ENCODE data around the gene CD151. TPM values are rescaled to one million over a fixed set of nuclear protein-coding genes. Genes with fewer than 3 reads are reported as not detected.

Gene CD151
- polyA plus RNA-seq, 4 donors, result 187 to 359 (median 284) TPM

GRCh38 chr11:799641-800316 is 33.0 kb upstream of the CD151 start:
- FAIRE-seq (no peak), DNase-seq (no peak)
- 93 to 95% (median 93%) methylated on average over 23 to 32 of the region's 32 CpGs for WGBS, 3 donors
- H3K9me3 ChIP-seq (ENCODE audit: control insufficient read depth in 2 of 2, insufficient read depth in 1 of 2, low read depth in 1 of 2, low read length in 1 of 2), result no peaks in the 10 kb centered on the region
- no peak overlapping the region for H3K27ac ChIP-seq (ENCODE audit: low read depth in 1 of 3, low read length in 2 of 3)
- H3K36me3 ChIP-seq (ENCODE audit: control insufficient read depth in 3 of 3, insufficient read depth in 2 of 3, low read depth in 1 of 3, low read length in 3 of 3), result peaks cover 0 to 49% (median 3%) of the 10 kb centered on the region in 3 donors
- no peak overlapping the region for H3K4me3 ChIP-seq (ENCODE audit: low read depth in 1 of 3, low read length in 3 of 3)
- H3K27me3 ChIP-seq (ENCODE audit: control insufficient read depth in 3 of 3, insufficient read depth in 3 of 3, low read length in 3 of 3), result no peaks in the 10 kb centered on the region
- H3K4me1 ChIP-seq (ENCODE audit: control insufficient read depth in 3 of 3, insufficient read depth in 2 of 3, low read depth in 1 of 3, low read length in 2 of 3), result peaks cover 3 to 38% (median 10%) of the 10 kb centered on the region in 3 donors

- WGBS, 3 donors, result 92 to 96% (median 95%) methylated on average over 24 to 30 of the region's 30 CpGs
- peaks cover 0 to 49% (median 3%) of the 10 kb centered on the region in 3 donors for H3K36me3 ChIP-seq (ENCODE audit: control insufficient read depth in 3 of 3, insufficient read depth in 2 of 3, low read depth in 1 of 3, low read length in 3 of 3)
- no peak overlapping the region for H3K27ac ChIP-seq (ENCODE audit: low read depth in 1 of 3, low read length in 2 of 3)
- H3K9me3 ChIP-seq (ENCODE audit: control insufficient read depth in 2 of 2, insufficient read depth in 1 of 2, low read depth in 1 of 2, low read length in 1 of 2), result no peaks in the 10 kb centered on the region
- DNase-seq (no peak), FAIRE-seq (no peak)
- no peaks in the 10 kb centered on the region for H3K27me3 ChIP-seq (ENCODE audit: control insufficient read depth in 3 of 3, insufficient read depth in 3 of 3, low read length in 3 of 3)
- H3K4me3 ChIP-seq (ENCODE audit: low read depth in 1 of 3, low read length in 3 of 3), result no peak overlapping the region
- peaks cover 3 to 34% (median 8%) of the 10 kb centered on the region in 3 donors for H3K4me1 ChIP-seq (ENCODE audit: control insufficient read depth in 3 of 3, insufficient read depth in 2 of 3, low read depth in 1 of 3, low read length in 2 of 3)
Measured at GRCh38 chr11:800473-800872, 32.3 kb upstream of the CD151 start.

- Histone ChIP-seq H3K9me3 (ENCODE audit: control insufficient read depth in 2 of 2, insufficient read depth in 1 of 2, low read depth in 1 of 2, low read length in 1 of 2) (no peaks in the 10 kb centered on the region), H3K4me1 (ENCODE audit: control insufficient read depth in 3 of 3, insufficient read depth in 2 of 3, low read depth in 1 of 3, low read length in 2 of 3) (peaks cover 3 to 29% (median 6%) of the 10 kb centered on the region in 3 donors), H3K4me3 (ENCODE audit: low read depth in 1 of 3, low read length in 3 of 3) (no peak overlapping the region), H3K36me3 (ENCODE audit: control insufficient read depth in 3 of 3, insufficient read depth in 2 of 3, low read depth in 1 of 3, low read length in 3 of 3) (peaks cover 0 to 49% (median 3%) of the 10 kb centered on the region in 3 donors), H3K27me3 (ENCODE audit: control insufficient read depth in 3 of 3, insufficient read depth in 3 of 3, low read length in 3 of 3) (no peaks in the 10 kb centered on the region), H3K27ac (ENCODE audit: low read depth in 1 of 3, low read length in 2 of 3) (no peak overlapping the region)
- peak in 1 of 2 donors; percentile 19 for DNase-seq
- WGBS, 3 donors, result 91 to 95% (median 93%) methylated on average over 17 to 20 of the region's 20 CpGs
- no peak for FAIRE-seq
Measured at GRCh38 chr11:801097-801780, 31.5 kb upstream of the CD151 start.

GRCh38 chr11:802018-802617 is 30.6 kb upstream of the CD151 start:
- H3K36me3 ChIP-seq (ENCODE audit: control insufficient read depth in 3 of 3, insufficient read depth in 2 of 3, low read depth in 1 of 3, low read length in 3 of 3), result peaks cover 0 to 49% (median 3%) of the 10 kb centered on the region in 3 donors
- H3K4me3 ChIP-seq (ENCODE audit: low read depth in 1 of 3, low read length in 3 of 3), result no peak overlapping the region
- H3K4me1 ChIP-seq (ENCODE audit: control insufficient read depth in 3 of 3, insufficient read depth in 2 of 3, low read depth in 1 of 3, low read length in 2 of 3), result peaks cover 0 to 20% (median under 1%) of the 10 kb centered on the region in 3 donors
- FAIRE-seq (no peak), DNase-seq (no peak)
- no peaks in the 10 kb centered on the region for H3K9me3 ChIP-seq (ENCODE audit: control insufficient read depth in 2 of 2, insufficient read depth in 1 of 2, low read depth in 1 of 2, low read length in 1 of 2)
- H3K27me3 ChIP-seq (ENCODE audit: control insufficient read depth in 3 of 3, insufficient read depth in 3 of 3, low read length in 3 of 3), result no peaks in the 10 kb centered on the region
- WGBS, 3 donors, result 95 to 97% (median 96%) methylated on average over 13 to 21 of the region's 21 CpGs
- H3K27ac ChIP-seq (ENCODE audit: low read depth in 1 of 3, low read length in 2 of 3), result no peak overlapping the region

GRCh38 chr11:802693-803466 is 29.9 kb upstream of the CD151 start:
- H3K36me3 ChIP-seq (ENCODE audit: control insufficient read depth in 3 of 3, insufficient read depth in 2 of 3, low read depth in 1 of 3, low read length in 3 of 3), result peaks cover 0 to 49% (median 3%) of the 10 kb centered on the region in 3 donors
- FAIRE-seq, result no peak
- WGBS, 3 donors, result 81 to 87% (median 85%) methylated on average over 27 to 28 of the region's 28 CpGs
- H3K4me1 ChIP-seq (ENCODE audit: control insufficient read depth in 3 of 3, insufficient read depth in 2 of 3, low read depth in 1 of 3, low read length in 2 of 3), result peaks cover 0 to 19% (median 0%) of the 10 kb centered on the region in 3 donors
- no peak overlapping the region for H3K4me3 ChIP-seq (ENCODE audit: low read depth in 1 of 3, low read length in 3 of 3)
- H3K27ac ChIP-seq (ENCODE audit: low read depth in 1 of 3, low read length in 2 of 3), result no peak overlapping the region
- no peaks in the 10 kb centered on the region for H3K9me3 ChIP-seq (ENCODE audit: control insufficient read depth in 2 of 2, insufficient read depth in 1 of 2, low read depth in 1 of 2, low read length in 1 of 2)
- H3K27me3 ChIP-seq (ENCODE audit: control insufficient read depth in 3 of 3, insufficient read depth in 3 of 3, low read length in 3 of 3), result no peaks in the 10 kb centered on the region
- no peak for DNase-seq

- Histone ChIP-seq H3K4me1 (ENCODE audit: control insufficient read depth in 3 of 3, insufficient read depth in 2 of 3, low read depth in 1 of 3, low read length in 2 of 3) (peaks cover 0 to 21% (median 1%) of the 10 kb centered on the region in 3 donors), H3K27ac (ENCODE audit: low read depth in 1 of 3, low read length in 2 of 3) (no peak overlapping the region), H3K4me3 (ENCODE audit: low read depth in 1 of 3, low read length in 3 of 3) (no peak overlapping the region), H3K36me3 (ENCODE audit: control insufficient read depth in 3 of 3, insufficient read depth in 2 of 3, low read depth in 1 of 3, low read length in 3 of 3) (peaks cover 0 to 49% (median 3%) of the 10 kb centered on the region in 3 donors), H3K9me3 (ENCODE audit: control insufficient read depth in 2 of 2, insufficient read depth in 1 of 2, low read depth in 1 of 2, low read length in 1 of 2) (no peaks in the 10 kb centered on the region), H3K27me3 (ENCODE audit: control insufficient read depth in 3 of 3, insufficient read depth in 3 of 3, low read length in 3 of 3) (no peaks in the 10 kb centered on the region)
- 81 to 87% (median 86%) methylated on average over 8 of the region's 8 CpGs for WGBS, 3 donors
- no peak for DNase-seq
- FAIRE-seq, result no peak
Measured at GRCh38 chr11:803467-803742, 29.3 kb upstream of the CD151 start.

- Histone ChIP-seq H3K27me3 (ENCODE audit: control insufficient read depth in 3 of 3, insufficient read depth in 3 of 3, low read length in 3 of 3) (no peaks in the 10 kb centered on the region), H3K9me3 (ENCODE audit: control insufficient read depth in 2 of 2, insufficient read depth in 1 of 2, low read depth in 1 of 2, low read length in 1 of 2) (no peaks in the 10 kb centered on the region), H3K4me3 (ENCODE audit: low read depth in 1 of 3, low read length in 3 of 3) (peak overlapping the region in 2 of 3 donors; percentile 46 to 59), H3K4me1 (ENCODE audit: control insufficient read depth in 3 of 3, insufficient read depth in 2 of 3, low read depth in 1 of 3, low read length in 2 of 3) (peaks cover 0 to 26% (median 3%) of the 10 kb centered on the region in 3 donors), H3K27ac (ENCODE audit: low read depth in 1 of 3, low read length in 2 of 3) (no peak overlapping the region), H3K36me3 (ENCODE audit: control insufficient read depth in 3 of 3, insufficient read depth in 2 of 3, low read depth in 1 of 3, low read length in 3 of 3) (peaks cover 0 to 48% (median 3%) of the 10 kb centered on the region in 3 donors)
- no peak for DNase-seq
- FAIRE-seq, result no peak
- WGBS, 3 donors, result 31 to 49% (median 40%) methylated on average over 23 to 26 of the region's 26 CpGs
Measured at GRCh38 chr11:803770-804598, 28.8 kb upstream of the CD151 start.
